HG03457 (cell line): ENCODE measurements around the gene CDYL2.

Experiments
- ATAC-seq: cut with Tn5 transposase; IDR thresholded peaks from one replicate; pipeline ENCODE4 v1.9.1; 2021; ENCODE audit warnings: moderate number of reproducible peaks; ENCODE audit not compliant: unreplicated experiment

The CDYL2 gene

GRCh38 chr16:80563066-80563465 lies 241.3 kb downstream of the CDYL2 start:
- ATAC-seq, result no peak

GRCh38 chr16:80559369-80559768 lies 245.0 kb downstream of the CDYL2 start:
- ATAC-seq, result no peak

DNA sequence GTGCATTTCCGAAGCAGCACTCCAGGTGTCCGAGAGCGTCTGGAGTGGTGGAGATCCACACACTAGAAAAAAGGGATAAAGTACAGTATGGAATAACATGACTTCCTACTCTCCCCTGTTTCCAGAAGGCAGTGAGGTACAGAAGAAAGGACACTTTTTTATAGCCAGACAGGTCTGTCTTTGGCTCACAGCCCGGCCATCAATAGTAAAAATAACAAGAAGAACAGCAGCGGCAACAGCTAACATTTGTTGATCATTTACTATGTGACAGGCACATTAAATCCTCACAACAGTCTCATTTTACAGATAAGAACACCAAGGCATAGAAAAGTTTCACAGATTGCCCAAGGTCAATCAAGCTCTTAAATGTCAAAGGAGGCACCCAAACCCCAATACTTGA lies 247.4 kb downstream of the CDYL2 start:
- ATAC-seq, result no peak

- no peak for ATAC-seq
Observed at GRCh38 chr16:80556481-80556880, 247.9 kb downstream of the CDYL2 start.

- no peak for ATAC-seq
Observed at GRCh38 chr16:80554033-80554432, 250.4 kb downstream of the CDYL2 start.

DNA sequence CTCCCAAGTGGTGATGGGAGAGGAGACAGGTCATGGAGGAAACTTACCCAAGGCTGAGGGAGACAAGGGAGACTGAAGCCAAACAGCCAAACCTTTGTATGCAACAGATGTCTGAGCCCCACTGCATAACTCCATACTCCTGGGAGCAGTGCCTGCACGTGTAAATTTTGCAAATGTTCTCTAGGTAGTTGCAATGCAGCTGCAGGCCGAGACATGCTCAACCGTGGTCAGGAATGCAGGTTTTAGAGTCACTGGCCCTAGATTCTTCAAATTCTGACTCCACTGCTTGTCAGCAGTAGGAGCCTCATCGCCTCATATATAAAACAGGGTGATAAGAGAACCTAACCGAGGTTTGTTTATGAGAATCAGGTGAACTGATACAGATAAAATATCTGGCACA lies 252.1 kb downstream of the CDYL2 start:
- no peak for ATAC-seq
